Fibroblast of the aortic adventitia (primary cell): ENCODE results near the gene HINT2. TPM values are rescaled to one million over a fixed set of nuclear protein-coding genes. Genes with fewer than 3 reads are reported as not detected.

Source experiments
- DNase-seq: peaks from one replicate; pipeline ENCODE4 v3.0.0-alpha.2; 2010; ENCODE audit warnings: low read depth
- H3K4me3 ChIP-seq: 2 replicates; pipeline ENCODE4 v1.5.1; 2011; ENCODE audit warnings: low read depth, mild to moderate bottlenecking, control low read depth, low read length, moderate library complexity
- total RNA-seq: library from RNA; depleted of rRNA; stranded (reverse); fragments of >200 nt; gene quantifications from 2 replicates; pipeline ENCODE4 v1.2.3, GENCODE V29; 2012; ENCODE audit warnings: low replicate concordance
- TF ChIP-seq, protein P1 (sequence below): IDR thresholded peaks from 2 replicates; pipeline ENCODE4 v1.5.1; 2011; ENCODE audit warnings: mild to moderate bottlenecking, low read length, control low read depth, inconsistent platforms; ENCODE audit not compliant: insufficient read depth

HINT2 gene
- total RNA-seq, result 24.9 and 32.6 TPM in 2 replicates

DNA sequence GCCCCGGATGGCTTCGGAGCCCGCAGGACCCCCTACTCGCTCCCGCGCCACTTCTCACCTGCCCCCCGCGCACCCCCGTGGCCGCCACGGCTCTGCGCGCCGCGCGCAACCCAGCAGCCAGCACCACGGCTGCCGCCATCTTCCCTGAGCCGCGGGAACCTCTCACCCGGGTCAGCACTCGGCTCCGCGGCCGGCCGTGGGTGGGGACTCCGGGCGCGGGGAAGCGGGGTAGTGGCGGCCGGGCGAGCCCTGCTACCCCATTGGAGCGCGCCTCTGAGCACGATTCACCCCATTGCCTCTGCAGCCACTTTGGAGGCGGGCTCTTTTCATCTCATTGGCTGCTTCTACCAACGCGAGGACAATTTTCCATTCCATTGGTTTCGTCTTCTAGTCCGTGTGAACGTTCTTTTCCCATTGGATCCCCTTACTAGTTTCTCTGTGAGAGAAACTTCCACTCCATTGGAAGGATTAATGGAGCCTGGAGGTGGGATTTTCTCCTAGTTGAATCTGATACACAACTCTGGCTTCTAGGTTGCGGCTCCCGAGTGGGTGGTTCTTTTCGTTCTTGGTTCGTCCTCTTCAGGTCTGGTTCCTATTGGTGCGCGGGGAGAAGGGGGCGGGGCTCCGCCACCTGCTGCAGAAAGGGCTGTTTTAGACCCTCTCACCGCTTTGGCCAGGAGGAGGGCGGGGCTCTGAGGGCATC lies at the start of gene HINT2:
Gene HINT2 (minus strand): TSS at position 202 of the 703 bp plus-strand sequence. CDS start 63 bp downstream, at position 139.
- DNase-seq, result peak; percentile 99
- TF ChIP-seq, protein P1, sequence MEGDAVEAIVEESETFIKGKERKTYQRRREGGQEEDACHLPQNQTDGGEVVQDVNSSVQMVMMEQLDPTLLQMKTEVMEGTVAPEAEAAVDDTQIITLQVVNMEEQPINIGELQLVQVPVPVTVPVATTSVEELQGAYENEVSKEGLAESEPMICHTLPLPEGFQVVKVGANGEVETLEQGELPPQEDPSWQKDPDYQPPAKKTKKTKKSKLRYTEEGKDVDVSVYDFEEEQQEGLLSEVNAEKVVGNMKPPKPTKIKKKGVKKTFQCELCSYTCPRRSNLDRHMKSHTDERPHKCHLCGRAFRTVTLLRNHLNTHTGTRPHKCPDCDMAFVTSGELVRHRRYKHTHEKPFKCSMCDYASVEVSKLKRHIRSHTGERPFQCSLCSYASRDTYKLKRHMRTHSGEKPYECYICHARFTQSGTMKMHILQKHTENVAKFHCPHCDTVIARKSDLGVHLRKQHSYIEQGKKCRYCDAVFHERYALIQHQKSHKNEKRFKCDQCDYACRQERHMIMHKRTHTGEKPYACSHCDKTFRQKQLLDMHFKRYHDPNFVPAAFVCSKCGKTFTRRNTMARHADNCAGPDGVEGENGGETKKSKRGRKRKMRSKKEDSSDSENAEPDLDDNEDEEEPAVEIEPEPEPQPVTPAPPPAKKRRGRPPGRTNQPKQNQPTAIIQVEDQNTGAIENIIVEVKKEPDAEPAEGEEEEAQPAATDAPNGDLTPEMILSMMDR, result no peak
- peak within 1 kb of the TSS; percentile 82 for H3K4me3 ChIP-seq

DNA sequence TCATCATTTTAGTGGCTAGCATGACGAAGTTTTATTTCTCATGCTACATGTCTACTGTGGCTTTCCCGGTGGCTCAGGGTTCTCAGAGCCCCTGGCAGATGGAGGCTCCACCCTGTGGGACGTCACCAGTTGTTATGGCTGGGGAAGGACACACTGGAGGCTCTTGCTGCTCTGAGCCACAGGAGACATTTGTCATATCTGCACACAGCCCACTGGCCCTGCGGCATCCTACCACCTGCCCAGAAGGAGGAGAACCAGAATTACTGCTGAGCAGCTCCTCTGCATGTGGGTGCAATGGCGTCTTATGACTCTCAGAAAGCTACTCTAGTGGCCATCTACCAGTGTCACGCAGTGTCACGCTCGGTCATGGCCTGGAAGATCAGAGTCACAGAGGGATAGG lies 48.7 kb upstream of the HINT2 start:
- TF ChIP-seq, protein P1, result no peak
- no peak for DNase-seq
- H3K4me3 ChIP-seq, result no peak overlapping the region

DNA sequence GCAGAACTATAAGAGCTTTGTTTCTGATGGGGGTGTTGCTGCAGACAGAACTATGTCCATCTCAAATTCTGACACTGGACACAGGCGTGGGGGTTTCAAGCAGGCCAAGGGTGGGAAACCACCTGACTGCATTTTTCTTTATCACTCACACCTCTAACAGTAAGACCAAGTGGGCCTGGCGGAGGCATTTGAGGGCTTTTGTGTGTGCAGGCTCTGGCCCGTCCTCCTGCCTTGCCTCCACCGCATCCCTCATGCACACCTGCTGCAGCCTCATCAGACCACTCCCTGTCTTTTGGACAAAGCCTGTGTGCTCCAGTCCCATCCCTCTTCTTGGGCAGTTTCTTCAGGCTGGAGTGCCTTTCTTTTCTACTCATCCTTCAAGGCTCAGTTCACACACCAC lies 47.5 kb upstream of the HINT2 start:
- no peak overlapping the region for H3K4me3 ChIP-seq
- TF ChIP-seq, protein P1, result no peak
- DNase-seq, result no peak

DNA sequence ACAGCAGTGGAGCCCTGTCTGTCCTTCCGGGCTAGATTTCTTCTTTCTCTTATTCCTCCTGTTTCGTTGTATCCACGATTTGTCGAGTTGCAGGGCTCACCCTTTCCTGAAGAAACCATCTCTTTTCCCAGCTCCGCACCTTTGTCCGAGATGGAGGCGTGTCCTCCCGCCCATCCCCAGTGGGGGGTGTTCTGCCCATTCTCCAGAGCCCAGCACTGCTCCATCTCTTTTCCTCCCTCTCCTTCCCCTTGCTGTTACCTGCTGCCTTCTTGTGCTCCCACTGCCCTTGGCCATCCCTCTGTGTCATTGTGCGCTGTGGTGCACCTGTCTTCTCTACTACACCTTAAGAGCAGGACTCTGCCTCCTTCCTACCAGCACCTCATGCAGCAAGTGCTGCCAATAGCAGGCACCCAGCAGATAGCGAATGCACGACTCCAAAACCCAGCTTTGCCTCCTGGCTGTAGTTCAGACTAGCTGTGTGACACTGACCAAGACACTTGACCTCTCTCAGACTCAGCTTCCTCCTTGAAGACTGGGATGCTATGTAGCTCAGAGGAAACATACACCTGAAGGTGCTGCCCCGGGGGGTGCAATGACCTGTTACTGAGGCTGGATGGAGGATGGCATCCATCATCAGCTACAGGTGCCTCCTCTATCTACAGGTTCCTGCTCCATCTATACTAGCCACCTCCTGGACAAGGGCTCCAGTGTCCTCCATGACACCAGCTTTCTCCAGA lies 46.5 kb upstream of the HINT2 start:
- no peak for DNase-seq
- H3K4me3 ChIP-seq, result no peak overlapping the region
- TF ChIP-seq, protein P1, result no peak

DNA sequence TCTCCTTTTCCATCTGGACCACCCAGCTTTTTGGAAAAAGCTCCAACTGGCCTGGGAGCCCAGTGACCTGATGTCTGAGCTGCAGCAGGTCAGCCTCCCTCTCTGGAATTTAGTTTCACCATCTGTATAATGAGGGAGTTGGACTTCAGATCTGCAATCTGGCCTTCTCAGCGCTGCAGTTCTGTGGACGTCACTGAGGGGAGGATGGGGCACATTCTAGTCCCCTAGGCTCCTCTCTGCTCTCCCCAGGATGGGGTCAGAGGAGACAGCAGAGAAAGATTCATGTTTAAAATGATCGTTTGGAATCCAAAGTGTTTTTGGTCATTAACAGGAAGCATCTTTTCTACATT lies 45.1 kb upstream of the HINT2 start:
- no peak overlapping the region for H3K4me3 ChIP-seq
- TF ChIP-seq, protein P1, result no peak
- no peak for DNase-seq

DNA sequence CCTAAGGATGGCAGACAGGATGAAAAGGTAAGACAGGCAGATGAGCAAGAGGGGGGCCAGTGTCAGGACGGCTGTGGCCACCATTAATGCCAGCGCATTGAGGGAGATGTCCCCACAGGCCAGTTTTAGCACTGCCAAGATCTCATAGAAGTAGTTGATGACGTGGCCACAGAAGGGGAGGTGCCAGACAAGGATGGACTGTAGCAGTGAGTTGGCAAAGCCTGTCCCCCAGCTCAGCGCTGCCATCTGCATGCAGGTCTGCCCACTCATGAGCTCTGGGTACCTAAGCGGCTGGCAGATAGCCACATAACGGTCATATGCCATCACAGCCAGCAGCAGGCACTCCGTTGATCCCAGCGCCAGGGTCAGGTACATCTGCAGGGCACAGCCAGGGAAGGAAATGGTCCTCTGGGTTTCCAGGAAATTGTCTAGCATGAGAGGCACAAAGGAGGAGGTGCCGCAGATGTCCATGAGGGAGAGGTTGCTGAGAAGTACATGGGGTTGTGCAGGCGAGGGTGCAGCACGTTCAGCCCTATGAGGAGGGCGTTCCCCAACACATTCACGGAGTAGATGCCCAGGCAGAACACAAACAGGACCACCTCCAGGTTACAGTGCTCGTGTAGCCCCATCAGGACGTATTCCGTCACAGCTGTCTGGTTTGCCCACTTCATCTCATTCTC lies 44.6 kb upstream of the HINT2 start:
- TF ChIP-seq, protein P1, result no peak
- H3K4me3 ChIP-seq, result no peak overlapping the region
- DNase-seq, result peak; percentile 14
